Measurements from ENCODE around the gene SLC34A2.
"Not testable (repeated sequence)": the region's sequence is repeated elsewhere in the genome, so short reads cannot be mapped to it uniquely, and the experiment has no call there.

SLC34A2 gene

DNA sequence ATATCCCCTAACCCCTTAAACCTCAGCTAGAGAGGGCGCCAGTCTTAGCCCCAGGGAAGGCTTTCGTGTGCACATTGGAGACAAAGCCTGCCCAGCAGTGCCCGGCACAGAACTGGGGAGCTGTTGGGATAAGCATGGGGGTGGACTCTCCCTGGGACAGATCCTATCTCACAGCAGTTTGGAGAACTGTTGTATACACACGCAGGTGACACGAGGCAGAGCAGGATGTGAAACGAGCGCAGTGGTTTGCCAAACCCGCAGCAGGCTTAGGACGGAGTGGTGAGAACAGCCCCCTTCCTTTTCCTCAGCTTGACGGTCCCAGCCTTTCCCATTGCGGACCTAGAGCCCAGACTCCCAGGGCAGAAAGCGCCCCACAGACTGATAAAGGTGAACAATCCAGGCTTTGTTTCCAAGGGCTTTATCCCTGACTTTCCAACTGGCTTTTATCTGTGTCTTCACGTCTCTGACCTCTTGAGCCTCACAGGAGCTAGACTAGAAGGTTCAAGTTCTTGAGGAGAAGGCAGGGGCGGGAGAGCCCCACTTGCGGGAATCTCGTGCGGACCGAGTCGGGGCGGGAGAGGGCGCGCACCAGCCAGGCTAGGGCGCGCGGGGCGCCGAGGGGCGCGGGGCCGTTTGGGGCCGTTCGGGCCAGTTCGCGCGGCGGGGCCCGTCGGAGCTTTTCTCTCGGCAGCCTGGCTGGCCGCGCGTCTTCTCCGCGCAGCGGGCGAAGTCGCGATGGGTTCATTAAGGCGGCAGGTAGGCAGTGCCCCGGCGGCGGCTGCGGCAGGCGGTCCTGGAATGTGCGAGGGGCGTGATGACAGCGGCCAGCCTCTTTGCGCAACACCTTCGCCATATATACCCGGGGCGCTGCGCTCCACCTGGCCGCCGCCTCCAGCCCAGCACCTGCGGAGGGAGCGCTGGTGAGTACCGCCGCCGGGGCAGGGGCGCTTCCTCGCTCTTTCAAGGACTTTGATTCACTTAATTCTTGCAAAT is at the start of gene SLC34A2:
Gene SLC34A2, plus strand, starts transcription at position 881 of the 993 bp plus-strand sequence. CDS start 6,650 bp downstream, outside the sequence.
- no peak for DNase-seq (ENCODE audit: low read depth in 2 of 2)

GRCh38 chr4:25608644-25609043 is 47.0 kb upstream of the SLC34A2 start:
- DNase-seq (ENCODE audit: low read depth in 2 of 2), result no peak

DNA sequence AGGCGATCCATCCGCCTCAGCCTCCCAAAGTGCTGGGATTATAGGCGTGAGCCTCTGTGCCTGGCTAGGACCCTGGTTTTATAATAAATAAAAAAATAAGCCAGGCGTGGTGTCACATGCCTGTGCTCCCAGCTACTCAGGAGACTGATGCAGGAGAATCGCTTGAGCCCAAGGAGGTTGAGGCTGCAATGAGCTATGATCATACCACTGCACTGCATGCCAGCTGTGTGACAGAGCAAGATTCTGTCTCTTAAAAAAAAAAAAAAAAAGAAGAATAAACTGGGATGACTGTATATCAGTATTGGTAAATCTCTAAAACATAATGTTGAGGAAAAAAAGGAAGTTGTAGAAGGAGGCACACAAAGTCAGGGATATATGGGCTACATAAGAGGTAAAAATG is 45.7 kb upstream of the SLC34A2 start:
- no peak for DNase-seq (ENCODE audit: low read depth in 2 of 2)

DNA sequence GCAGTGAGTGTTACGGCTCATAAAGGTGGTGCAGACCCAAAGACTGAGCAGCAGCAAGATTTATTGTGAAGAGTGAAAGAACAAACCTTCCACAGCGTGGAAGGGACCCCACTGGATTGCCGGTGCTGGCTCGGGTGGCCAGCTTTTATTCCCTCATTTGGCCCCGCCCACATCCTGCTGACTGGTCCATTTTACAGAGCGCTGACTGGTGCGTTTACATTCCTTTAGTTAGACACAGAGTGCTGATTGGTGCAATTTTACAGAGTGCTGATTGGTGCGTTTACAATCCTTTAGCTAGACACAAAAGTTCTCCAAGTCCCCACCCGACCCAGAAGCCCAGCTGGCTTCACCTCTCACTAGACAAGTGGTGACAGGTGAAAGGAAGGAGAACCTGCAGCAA is 42.0 kb upstream of the SLC34A2 start:
- DNase-seq (ENCODE audit: low read depth in 2 of 2), result not testable (repeated sequence)

GRCh38 chr4:25614807-25615206 is 40.8 kb upstream of the SLC34A2 start:
- DNase-seq (ENCODE audit: low read depth in 2 of 2), result no peak

DNA sequence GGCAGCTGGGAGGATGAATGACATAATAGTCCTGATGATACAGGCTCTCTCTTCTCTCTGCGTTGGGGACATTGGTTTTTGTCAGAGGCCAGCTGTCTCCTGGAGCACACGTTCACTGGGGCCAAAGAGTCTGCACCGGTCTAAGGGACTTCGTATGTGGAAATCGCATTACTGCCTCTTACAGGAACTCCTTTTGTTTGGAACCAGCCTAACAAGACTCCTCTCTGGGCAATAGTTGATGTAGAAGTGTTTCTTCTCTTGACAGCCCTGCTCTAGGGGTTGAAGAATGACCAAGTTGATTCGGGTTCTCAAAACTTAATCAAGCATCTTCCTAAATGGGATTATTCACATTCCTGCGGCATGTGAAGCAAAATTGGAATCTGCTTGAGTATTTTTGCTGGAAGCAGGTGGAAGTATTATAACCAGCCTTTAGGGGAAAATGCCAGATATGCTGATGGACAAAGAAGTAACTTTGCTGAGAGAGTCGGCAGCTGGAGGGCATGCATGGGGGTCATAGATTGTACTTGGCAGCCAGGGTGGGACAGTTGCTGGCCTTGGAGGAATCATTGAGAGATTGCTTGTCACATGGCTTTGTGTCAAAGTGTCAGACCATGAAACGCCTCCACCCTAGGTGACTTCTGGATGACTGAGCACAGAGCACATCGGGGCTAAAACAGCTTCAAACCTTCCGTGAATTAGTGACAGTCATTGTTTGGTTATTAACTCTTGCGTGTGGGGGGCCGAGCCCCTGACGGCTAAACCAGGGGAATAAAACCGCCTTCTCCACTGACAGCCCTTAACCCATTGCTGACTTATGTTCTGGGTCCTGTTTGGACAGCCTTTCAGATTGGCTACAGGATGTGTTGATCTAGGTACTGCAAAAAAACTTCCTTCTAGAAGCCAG is 34.4 kb upstream of the SLC34A2 start:
- DNase-seq (ENCODE audit: low read depth in 2 of 2), result no peak

DNA sequence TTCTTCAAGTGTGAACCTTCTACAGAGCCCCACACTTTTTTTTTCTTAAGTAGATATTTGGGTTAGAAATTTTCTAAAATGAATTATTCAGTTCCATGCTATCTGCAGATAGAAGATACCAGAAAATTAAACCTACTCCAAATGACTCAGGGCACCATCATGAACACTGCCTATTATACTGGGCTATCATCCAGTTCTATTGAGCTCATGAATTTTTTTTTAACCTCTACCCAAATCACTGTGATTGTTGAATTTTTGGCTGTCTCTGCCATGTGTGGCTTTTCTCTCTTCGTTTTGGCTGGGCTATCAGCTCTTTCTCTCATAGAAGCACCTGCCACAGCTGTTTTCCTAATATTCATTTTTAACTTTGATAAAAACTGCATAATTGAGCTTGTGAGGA is 31.0 kb upstream of the SLC34A2 start:
- no peak for DNase-seq (ENCODE audit: low read depth in 2 of 2)

DNA sequence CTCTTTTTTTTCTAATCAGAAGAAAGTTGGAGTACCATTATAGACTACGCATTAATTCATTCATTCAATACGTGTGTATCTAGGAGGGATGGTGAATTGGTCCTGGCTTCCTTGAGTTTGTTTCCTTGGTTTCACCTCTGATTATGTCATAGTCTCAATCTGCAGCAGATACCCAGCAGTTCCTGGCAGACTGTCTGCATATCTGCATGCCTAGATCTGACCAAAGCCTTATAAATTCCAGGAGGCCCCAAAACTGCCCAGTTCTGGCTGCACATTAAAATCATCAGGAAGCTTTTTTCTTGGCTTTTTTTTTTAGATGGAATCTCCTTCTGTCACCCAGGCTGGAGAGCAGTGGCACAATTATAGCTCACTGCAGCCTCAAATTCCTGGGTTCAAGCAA is 27.2 kb upstream of the SLC34A2 start:
- DNase-seq (ENCODE audit: low read depth in 2 of 2), result no peak

DNA sequence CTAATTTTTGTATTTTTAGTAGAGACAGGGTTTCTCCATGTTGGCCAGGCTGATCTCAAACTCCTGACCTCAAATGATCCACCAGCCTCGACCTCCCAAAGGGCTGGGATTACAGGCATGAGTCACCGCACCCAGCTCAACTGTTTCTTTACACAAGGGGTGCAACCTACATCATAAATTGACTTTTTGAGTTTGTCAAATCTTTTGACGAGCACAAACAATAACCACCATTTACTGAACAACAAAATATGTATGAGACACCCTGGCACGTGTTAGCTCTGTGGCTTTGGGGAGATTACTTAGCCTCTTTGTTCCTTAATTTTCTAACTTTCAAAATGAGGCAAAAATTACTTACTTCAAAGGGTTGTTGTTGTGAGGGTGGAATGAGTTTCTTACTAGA is 23.5 kb upstream of the SLC34A2 start:
- DNase-seq (ENCODE audit: low read depth in 2 of 2), result no peak

DNA sequence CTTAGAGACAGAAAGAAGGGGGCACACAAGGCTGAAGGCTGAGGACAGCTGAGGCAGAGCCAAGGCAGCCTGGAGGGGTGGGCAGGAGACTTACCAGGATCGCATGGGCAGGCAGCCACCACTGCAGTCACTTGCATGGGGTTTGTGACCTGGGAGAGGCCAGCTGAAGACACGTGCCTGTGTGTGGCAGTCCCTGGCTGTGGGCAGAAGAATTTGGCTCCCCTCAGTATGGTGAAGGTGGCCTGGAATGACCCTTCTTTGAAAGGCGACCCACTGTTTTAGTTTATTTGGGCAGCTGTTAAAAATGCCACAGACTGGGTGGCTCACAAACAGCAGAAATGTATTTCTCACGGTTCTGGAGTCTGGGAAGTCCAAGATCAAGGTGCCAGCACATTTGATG is 22.1 kb upstream of the SLC34A2 start:
- no peak for DNase-seq (ENCODE audit: low read depth in 2 of 2)

DNA sequence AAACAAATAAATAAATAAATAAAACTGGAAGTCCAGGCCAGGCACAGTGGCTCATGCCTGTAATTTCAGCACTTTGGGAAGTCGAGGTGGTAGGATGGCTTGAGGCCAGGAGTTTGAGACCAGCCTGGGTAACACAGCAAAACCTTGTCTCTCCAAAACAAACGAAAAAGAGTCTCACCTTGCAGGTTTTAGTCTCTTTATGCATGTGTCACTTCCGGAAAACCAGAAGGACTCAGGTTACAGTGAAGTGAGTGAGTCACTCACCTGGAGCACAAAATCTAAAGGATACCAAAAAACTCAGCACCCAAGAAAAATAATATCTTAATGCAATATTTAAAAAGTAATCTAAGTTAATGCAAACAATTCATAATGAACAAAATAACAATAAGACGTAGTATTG is 20.1 kb upstream of the SLC34A2 start:
- no peak for DNase-seq (ENCODE audit: low read depth in 2 of 2)

DNA sequence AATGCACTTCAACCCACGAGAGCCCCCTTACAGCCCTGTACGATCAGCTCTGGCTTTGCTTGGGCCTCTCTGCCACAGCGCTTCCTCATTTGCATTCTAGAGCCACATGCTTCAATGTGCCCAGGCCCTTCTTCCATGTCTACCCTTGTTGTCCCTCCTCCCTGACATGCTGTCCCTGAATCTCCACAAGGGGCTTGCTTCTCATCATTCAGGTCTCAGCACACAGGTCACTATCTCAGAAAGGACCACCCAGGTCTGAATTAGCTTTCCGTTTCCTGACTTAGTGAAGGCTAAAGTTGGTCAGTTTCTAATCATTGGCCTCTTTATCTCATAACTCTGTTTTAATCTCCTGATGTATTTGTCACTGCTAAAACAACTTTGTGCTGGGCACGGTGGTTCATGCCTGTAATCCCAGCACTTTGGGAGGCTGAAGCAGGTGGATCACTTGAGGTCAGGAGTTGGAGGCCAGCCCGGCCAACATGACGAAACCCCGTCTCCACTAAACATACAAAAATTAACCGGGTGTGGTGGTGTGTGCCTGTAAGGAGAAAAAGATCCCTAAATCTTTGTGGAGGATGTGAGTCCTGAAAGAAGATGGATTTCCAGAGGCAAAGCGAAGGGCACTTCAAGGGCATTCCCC is 17.9 kb upstream of the SLC34A2 start:
- DNase-seq (ENCODE audit: low read depth in 2 of 2), result no peak

- no peak for DNase-seq (ENCODE audit: low read depth in 2 of 2)
These were observed 17.4 kb upstream of the SLC34A2 start for GRCh38 chr4:25638221-25638601.

DNA sequence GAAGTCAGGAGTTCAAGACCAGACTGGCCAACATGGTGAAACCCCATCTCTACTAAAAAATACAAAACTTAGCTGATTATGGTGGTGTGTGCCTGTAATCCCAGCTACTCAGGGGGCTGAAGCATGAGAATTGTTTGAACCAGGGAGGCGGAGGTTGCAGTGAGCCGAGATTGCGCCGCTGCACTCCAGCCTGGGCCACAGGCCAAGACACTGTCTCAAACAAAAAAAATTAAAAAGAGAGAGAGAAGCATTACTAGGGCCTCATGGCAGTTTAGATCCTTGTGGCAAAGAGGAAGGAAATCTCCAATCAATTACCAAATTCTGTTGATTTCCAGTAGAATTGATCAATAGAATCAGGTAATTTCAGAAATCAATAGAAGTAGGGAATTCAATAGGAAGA is 16.8 kb upstream of the SLC34A2 start:
- DNase-seq (ENCODE audit: low read depth in 2 of 2), result no peak

- DNase-seq (ENCODE audit: low read depth in 2 of 2), result no peak
These were observed 5.3 kb upstream of the SLC34A2 start for GRCh38 chr4:25650311-25650710.

- DNase-seq (ENCODE audit: low read depth in 2 of 2), result no peak
These were observed 4.0 kb upstream of the SLC34A2 start for GRCh38 chr4:25651682-25652081.

- DNase-seq (ENCODE audit: low read depth in 2 of 2), result no peak
These were observed 1.4 kb upstream of the SLC34A2 start for GRCh38 chr4:25654031-25654970.

- no peak for DNase-seq (ENCODE audit: low read depth in 2 of 2)
These were observed 380 bp downstream of the SLC34A2 start for GRCh38 chr4:25656031-25656430.

- DNase-seq (ENCODE audit: low read depth in 2 of 2), result no peak
These were observed 2.7 kb downstream of the SLC34A2 start for GRCh38 chr4:25658357-25658771.

GRCh38 chr4:25658777-25659176 is 3.1 kb downstream of the SLC34A2 start:
- no peak for DNase-seq (ENCODE audit: low read depth in 2 of 2)

GRCh38 chr4:25661441-25661840 is 5.8 kb downstream of the SLC34A2 start:
- not testable (repeated sequence) for DNase-seq (ENCODE audit: low read depth in 2 of 2)
